LNCAP (cell line): ENCODE results near the gene EVI5.

Source experiments
- CTCF ChIP-seq: fragments of 450-650 bp; IDR thresholded peaks from 2 replicates; pipeline ENCODE4 v1.5.1; 2017; ENCODE audit warnings: mild to moderate bottlenecking

Gene EVI5

GRCh38 chr1:92805216-92805615 is 20.3 kb upstream of the EVI5 start:
- no peak for TF ChIP-seq CTCF

- no peak for TF ChIP-seq CTCF
These were observed 19.9 kb upstream of the EVI5 start for GRCh38 chr1:92804721-92805201.

GRCh38 chr1:92803140-92803887 is 18.4 kb upstream of the EVI5 start:
- TF ChIP-seq CTCF, result no peak

GRCh38 chr1:92797961-92798360 is 13.1 kb upstream of the EVI5 start:
- no peak for TF ChIP-seq CTCF

GRCh38 chr1:92797297-92797696 is 12.4 kb upstream of the EVI5 start:
- no peak for TF ChIP-seq CTCF

GRCh38 chr1:92795166-92795565 is 10.3 kb upstream of the EVI5 start:
- no peak for TF ChIP-seq CTCF

- TF ChIP-seq CTCF, result no peak
These were observed 7.5 kb upstream of the EVI5 start for GRCh38 chr1:92792340-92792782.
